ENCODE results near the gene ARHGAP32.
"Not testable (repeated sequence)": the region's sequence is repeated elsewhere in the genome, so short reads cannot be mapped to it uniquely, and the experiment has no call there.

ARHGAP32 gene

GRCh38 chr11:129163714-129164164 lies 28.4 kb downstream of the ARHGAP32 start:
- Histone ChIP-seq H3K27me3 (ENCODE audit: control insufficient read depth, low read length) (no peaks in the 10 kb centered on the region), H3K4me3 (ENCODE audit: low read length) (no peak overlapping the region), H3K9me2 (replicated peaks; ENCODE audit: control insufficient read depth, low read length) (no peaks in the 10 kb centered on the region), H3F3A (ENCODE audit: control insufficient read depth, insufficient read depth) (no peaks in the 10 kb centered on the region), H4K20me1 (ENCODE audit: control insufficient read depth, insufficient read depth, low read depth, low read length) (no peaks in the 10 kb centered on the region), H3K9me3 (ENCODE audit: control insufficient read depth, insufficient read depth, low read length) (no peaks in the 10 kb centered on the region), H3K27ac (ENCODE audit: low read depth, low read length) (no peak overlapping the region), H3K79me2 (ENCODE audit: control insufficient read depth, low read length) (no peaks in the 10 kb centered on the region), H3K36me3 (ENCODE audit: control insufficient read depth, low read length) (no peaks in the 10 kb centered on the region), H3K4me1 (ENCODE audit: control insufficient read depth, low read length) (no peaks in the 10 kb centered on the region), H3K4me2 (ENCODE audit: low read length) (no peak overlapping the region)
- TF ChIP-seq CTCF (IDR thresholded peaks at IDR 0.05; ENCODE audit: low read depth, low read length, poor library complexity, severe bottlenecking) = no peak
- no peak for TF ChIP-seq EZH2phosphoT487 (IDR thresholded peaks at IDR 0.05; ENCODE audit: borderline replicate concordance, low read length)

GRCh38 chr11:129157080-129157479 lies 35.0 kb downstream of the ARHGAP32 start:
- not testable (repeated sequence) for H3K9me2 ChIP-seq (replicated peaks; ENCODE audit: control insufficient read depth, low read length); H4K20me1 ChIP-seq (ENCODE audit: control insufficient read depth, insufficient read depth, low read depth, low read length); H3K9me3 ChIP-seq (ENCODE audit: control insufficient read depth, insufficient read depth, low read length); H3K4me2 ChIP-seq (ENCODE audit: low read length); H3K27ac ChIP-seq (ENCODE audit: low read depth, low read length); H3K4me1 ChIP-seq (ENCODE audit: control insufficient read depth, low read length); H3K79me2 ChIP-seq (ENCODE audit: control insufficient read depth, low read length); H3K36me3 ChIP-seq (ENCODE audit: control insufficient read depth, low read length); H3K27me3 ChIP-seq (ENCODE audit: control insufficient read depth, low read length); H3F3A ChIP-seq (ENCODE audit: control insufficient read depth, insufficient read depth); H3K4me3 ChIP-seq (ENCODE audit: low read length)

GRCh38 chr11:129155745-129156144 lies 36.4 kb downstream of the ARHGAP32 start:
- H3K4me1 ChIP-seq (ENCODE audit: control insufficient read depth, low read length) = no peaks in the 10 kb centered on the region
- no peaks in the 10 kb centered on the region for H3F3A ChIP-seq (ENCODE audit: control insufficient read depth, insufficient read depth)
- H4K20me1 ChIP-seq (ENCODE audit: control insufficient read depth, insufficient read depth, low read depth, low read length) = no peaks in the 10 kb centered on the region
- H3K4me3 ChIP-seq (ENCODE audit: low read length) = no peak overlapping the region
- H3K27me3 ChIP-seq (ENCODE audit: control insufficient read depth, low read length) = no peaks in the 10 kb centered on the region
- no peak for TF ChIP-seq CTCF (IDR thresholded peaks at IDR 0.05; ENCODE audit: low read depth, low read length, poor library complexity, severe bottlenecking)
- no peak for TF ChIP-seq EZH2phosphoT487 (IDR thresholded peaks at IDR 0.05; ENCODE audit: borderline replicate concordance, low read length)
- H3K9me2 ChIP-seq (replicated peaks; ENCODE audit: control insufficient read depth, low read length) = no peaks in the 10 kb centered on the region
- no peaks in the 10 kb centered on the region for H3K36me3 ChIP-seq (ENCODE audit: control insufficient read depth, low read length)
- no peaks in the 10 kb centered on the region for H3K79me2 ChIP-seq (ENCODE audit: control insufficient read depth, low read length)
- no peak overlapping the region for H3K27ac ChIP-seq (ENCODE audit: low read depth, low read length)
- no peak overlapping the region for H3K4me2 ChIP-seq (ENCODE audit: low read length)
- H3K9me3 ChIP-seq (ENCODE audit: control insufficient read depth, insufficient read depth, low read length) = no peaks in the 10 kb centered on the region

- H4K20me1 ChIP-seq (ENCODE audit: control insufficient read depth, insufficient read depth, low read depth, low read length) = no peaks in the 10 kb centered on the region
Measured at GRCh38 chr11:129148487-129148886, 43.6 kb downstream of the ARHGAP32 start.

More at GRCh38 chr11:129148487-129148886, 43.6 kb downstream of the ARHGAP32 start:
- no peaks in the 10 kb centered on the region for H3K9me2 ChIP-seq (replicated peaks; ENCODE audit: control insufficient read depth, low read length)
- TF ChIP-seq CTCF (IDR thresholded peaks at IDR 0.05; ENCODE audit: low read depth, low read length, poor library complexity, severe bottlenecking) = no peak
- TF ChIP-seq EZH2phosphoT487 (IDR thresholded peaks at IDR 0.05; ENCODE audit: borderline replicate concordance, low read length) = no peak
- H3F3A ChIP-seq (ENCODE audit: control insufficient read depth, insufficient read depth) = no peaks in the 10 kb centered on the region
- no peak overlapping the region for H3K27ac ChIP-seq (ENCODE audit: low read depth, low read length)
- H3K27me3 ChIP-seq (ENCODE audit: control insufficient read depth, low read length) = no peaks in the 10 kb centered on the region
- no peak overlapping the region for H3K4me2 ChIP-seq (ENCODE audit: low read length)
- H3K79me2 ChIP-seq (ENCODE audit: control insufficient read depth, low read length) = no peaks in the 10 kb centered on the region
- H3K9me3 ChIP-seq (ENCODE audit: control insufficient read depth, insufficient read depth, low read length) = no peaks in the 10 kb centered on the region
- no peak overlapping the region for H3K4me3 ChIP-seq (ENCODE audit: low read length)
- H3K4me1 ChIP-seq (ENCODE audit: control insufficient read depth, low read length) = no peaks in the 10 kb centered on the region
- H3K36me3 ChIP-seq (ENCODE audit: control insufficient read depth, low read length) = no peaks in the 10 kb centered on the region

Data from DOHH2 (cell line).